Loucy (cell line): Measurements from ENCODE around the gene ALG14.
A peak's percentile ranks its signal among the peaks of the same experiment; 100 is the strongest.

Source experiments
- H2AFZ ChIP-seq: fragments of 200-600 bp; sonication (generic); 2 replicates; pipeline ENCODE4 v1.6.0; 2016; ENCODE audit warnings: antibody characterized with exemption, mild to moderate bottlenecking, low read length, moderate library complexity
- H3F3A ChIP-seq: fragments of 200-600 bp; 2 replicates; pipeline ENCODE4 v1.6.0; 2016; ENCODE audit warnings: antibody characterized with exemption, low read depth, mild to moderate bottlenecking
- H3K27me3 ChIP-seq: fragments of 200-600 bp; sonication (generic); 2 replicates; pipeline ENCODE4 v1.6.1; 2014; ENCODE audit warnings: low read length, mild to moderate bottlenecking; ENCODE audit not compliant: insufficient read depth, poor library complexity, severe bottlenecking
- H3K36me3 ChIP-seq: fragments of 200-600 bp; sonication (generic); 2 replicates; pipeline ENCODE4 v1.6.1; 2016; ENCODE audit warnings: low read length; ENCODE audit not compliant: insufficient read depth
- H3K4me1 ChIP-seq: fragments of 200-600 bp; sonication (generic); 2 replicates; pipeline ENCODE4 v1.5.1; 2014; ENCODE audit warnings: low read length, mild to moderate bottlenecking; ENCODE audit not compliant: insufficient read depth, poor library complexity, severe bottlenecking
- H3K4me2 ChIP-seq: fragments of 200-600 bp; sonication (generic); 2 replicates; pipeline ENCODE4 v1.6.0; 2014; ENCODE audit warnings: antibody characterized with exemption, low read length, low read depth, mild to moderate bottlenecking; ENCODE audit not compliant: poor library complexity, severe bottlenecking
- H3K4me3 ChIP-seq: fragments of 200-600 bp; sonication (generic); 2 replicates; pipeline ENCODE4 v1.5.1; 2014; ENCODE audit warnings: low read length, mild to moderate bottlenecking, mixed read lengths; ENCODE audit not compliant: poor library complexity, severe bottlenecking
- H3K79me2 ChIP-seq: fragments of 200-600 bp; sonication (generic); 2 replicates; pipeline ENCODE4 v1.6.1; 2014; ENCODE audit warnings: low read length; ENCODE audit not compliant: insufficient read depth
- H3K9ac ChIP-seq: fragments of 200-600 bp; sonication (generic); 2 replicates; pipeline ENCODE4 v1.6.0; 2014; ENCODE audit warnings: mild to moderate bottlenecking, low read depth, low read length, moderate library complexity; ENCODE audit not compliant: poor library complexity, severe bottlenecking
- H3K9me2 ChIP-seq: fragments of 200-600 bp; sonication (generic); replicated peaks from 2 replicates; pipeline ENCODE4 v1.6.1; 2016; ENCODE audit warnings: low read depth, low read length, mixed read lengths
- H3K9me3 ChIP-seq: fragments of 200-600 bp; sonication (generic); 2 replicates; pipeline ENCODE4 v1.6.1; 2014; ENCODE audit warnings: mild to moderate bottlenecking, antibody characterized with exemption, low read length, low read depth; ENCODE audit not compliant: insufficient read depth
- H4K20me1 ChIP-seq: fragments of 200-600 bp; sonication (generic); 2 replicates; pipeline ENCODE4 v1.6.0; 2014; ENCODE audit warnings: antibody characterized with exemption, low read length, mild to moderate bottlenecking; ENCODE audit not compliant: insufficient read depth, poor library complexity, severe bottlenecking
- EZH2phosphoT487 ChIP-seq: fragments of 200-600 bp; IDR thresholded peaks from 2 replicates; pipeline ENCODE4 v1.6.1; 2018; ENCODE audit warnings: antibody characterized with exemption, mild to moderate bottlenecking, moderate library complexity, borderline replicate concordance
- TF ChIP-seq, protein P1 (sequence below): fragments of 200-600 bp; sonication (generic); conservative IDR thresholded peaks from 2 replicates; pipeline ENCODE4 v1.5.1; 2014; ENCODE audit warnings: mild to moderate bottlenecking, antibody characterized with exemption, low read length

ALG14 gene

GRCh38 chr1:94926126-94926914 is 146.4 kb downstream of the ALG14 start:
- peaks cover 48% of the 10 kb centered on the region for H3K79me2 ChIP-seq
- no peaks in the 10 kb centered on the region for H3K36me3 ChIP-seq
- peak overlapping the region; percentile 92 for H2AFZ ChIP-seq
- peak overlapping the region; percentile 85 for H3K4me2 ChIP-seq
- no peaks in the 10 kb centered on the region for H3K9me2 ChIP-seq
- peaks cover 47% of the 10 kb centered on the region for H3K4me1 ChIP-seq
- peak overlapping the region; percentile 86 for H3K4me3 ChIP-seq
- no peaks in the 10 kb centered on the region for H3F3A ChIP-seq
- H3K9me3 ChIP-seq: no peaks in the 10 kb centered on the region
- no peak for TF ChIP-seq EZH2phosphoT487
- TF ChIP-seq, protein P1, sequence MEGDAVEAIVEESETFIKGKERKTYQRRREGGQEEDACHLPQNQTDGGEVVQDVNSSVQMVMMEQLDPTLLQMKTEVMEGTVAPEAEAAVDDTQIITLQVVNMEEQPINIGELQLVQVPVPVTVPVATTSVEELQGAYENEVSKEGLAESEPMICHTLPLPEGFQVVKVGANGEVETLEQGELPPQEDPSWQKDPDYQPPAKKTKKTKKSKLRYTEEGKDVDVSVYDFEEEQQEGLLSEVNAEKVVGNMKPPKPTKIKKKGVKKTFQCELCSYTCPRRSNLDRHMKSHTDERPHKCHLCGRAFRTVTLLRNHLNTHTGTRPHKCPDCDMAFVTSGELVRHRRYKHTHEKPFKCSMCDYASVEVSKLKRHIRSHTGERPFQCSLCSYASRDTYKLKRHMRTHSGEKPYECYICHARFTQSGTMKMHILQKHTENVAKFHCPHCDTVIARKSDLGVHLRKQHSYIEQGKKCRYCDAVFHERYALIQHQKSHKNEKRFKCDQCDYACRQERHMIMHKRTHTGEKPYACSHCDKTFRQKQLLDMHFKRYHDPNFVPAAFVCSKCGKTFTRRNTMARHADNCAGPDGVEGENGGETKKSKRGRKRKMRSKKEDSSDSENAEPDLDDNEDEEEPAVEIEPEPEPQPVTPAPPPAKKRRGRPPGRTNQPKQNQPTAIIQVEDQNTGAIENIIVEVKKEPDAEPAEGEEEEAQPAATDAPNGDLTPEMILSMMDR: peak; percentile 58
- no peaks in the 10 kb centered on the region for H3K27me3 ChIP-seq
- H3K9ac ChIP-seq: peak overlapping the region; percentile 83
- peaks cover 21% of the 10 kb centered on the region for H4K20me1 ChIP-seq

DNA sequence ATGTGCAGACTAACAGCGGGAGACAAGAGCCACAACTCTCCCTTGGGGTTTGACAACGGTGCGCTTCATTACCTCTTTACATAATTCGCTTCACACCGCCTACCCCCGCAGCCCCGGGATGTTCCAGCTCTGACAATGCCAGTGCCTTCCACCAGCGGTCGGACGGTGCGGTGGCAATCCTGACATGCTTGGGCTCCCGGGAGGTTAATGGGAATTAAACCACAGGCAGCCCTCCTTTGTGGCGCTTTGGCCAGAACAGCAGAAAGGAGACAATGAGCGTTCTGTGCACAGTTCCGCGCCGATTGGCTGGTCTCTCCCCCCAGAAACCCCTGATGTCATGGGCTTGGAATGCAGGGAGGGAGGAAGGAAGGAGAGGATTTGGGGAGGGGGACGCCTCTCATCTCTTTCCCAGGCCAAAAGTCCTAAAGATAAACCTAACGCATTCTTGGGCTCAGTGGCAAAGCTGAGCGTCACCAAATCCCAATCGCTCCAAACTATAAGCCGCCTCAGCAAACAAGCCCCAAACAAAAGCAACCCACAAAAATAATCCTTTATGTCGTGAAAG is 147.1 kb downstream of the ALG14 start:
- Histone ChIP-seq H3K9me3 (no peaks in the 10 kb centered on the region), H3F3A (no peaks in the 10 kb centered on the region), H3K4me3 (peak overlapping the region; percentile 86), H3K4me1 (peaks cover 48% of the 10 kb centered on the region), H3K27me3 (no peaks in the 10 kb centered on the region), H3K36me3 (no peaks in the 10 kb centered on the region), H2AFZ (peak overlapping the region; percentile 92), H3K4me2 (peak overlapping the region; percentile 85), H3K9me2 (no peaks in the 10 kb centered on the region), H3K9ac (peak overlapping the region; percentile 83), H4K20me1 (peaks cover 21% of the 10 kb centered on the region), H3K79me2 (peaks cover 55% of the 10 kb centered on the region)
- TF ChIP-seq EZH2phosphoT487: no peak
- TF ChIP-seq, protein P1: no peak

- Histone ChIP-seq H3K4me3 (peak overlapping the region; percentile 86), H2AFZ (no peak overlapping the region), H3K9me2 (no peaks in the 10 kb centered on the region), H3K9ac (peak overlapping the region; percentile 83), H3F3A (no peaks in the 10 kb centered on the region), H3K4me1 (peaks cover 54% of the 10 kb centered on the region), H3K36me3 (no peaks in the 10 kb centered on the region), H3K79me2 (peaks cover 59% of the 10 kb centered on the region), H4K20me1 (peaks cover 21% of the 10 kb centered on the region), H3K9me3 (no peaks in the 10 kb centered on the region), H3K4me2 (peak overlapping the region; percentile 85), H3K27me3 (no peaks in the 10 kb centered on the region)
- TF ChIP-seq EZH2phosphoT487: no peak
- TF ChIP-seq, protein P1: no peak
Measured at GRCh38 chr1:94925004-94925403, 147.7 kb downstream of the ALG14 start.
